Amniotic epithelial cell (primary cell): ENCODE data around the gene RTEL1.
"Not testable (repeated sequence)": the region's sequence is repeated elsewhere in the genome, so short reads cannot be mapped to it uniquely, and the experiment has no call there.

Experiments used
- DNase-seq: peaks from one replicate; pipeline ENCODE4 v3.0.0-alpha.2; 2010; ENCODE audit warnings: low read depth

Gene RTEL1

GRCh38 chr20:63714858-63715257, 56.7 kb downstream of the RTEL1 start:
- DNase-seq = no peak

DNA sequence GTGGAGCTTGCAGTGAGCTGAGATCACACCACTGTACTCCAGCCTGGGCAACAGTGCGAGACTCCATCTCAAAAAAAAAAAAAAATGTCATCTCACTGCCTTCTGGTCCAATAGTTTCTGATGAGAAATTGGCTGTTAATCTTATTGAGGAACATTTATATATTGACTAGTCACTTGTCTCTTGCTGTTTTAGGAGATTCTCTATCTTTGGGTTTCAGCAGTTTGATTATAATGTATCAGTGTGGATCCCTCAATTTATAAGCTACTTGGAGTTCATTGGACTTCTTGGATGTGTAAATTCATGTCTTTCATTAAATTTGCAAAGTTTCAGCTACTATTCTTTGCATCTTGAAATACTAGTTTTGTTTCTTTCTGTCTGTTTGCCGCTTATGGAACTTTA, 60.9 kb downstream of the RTEL1 start:
- no peak for DNase-seq

DNA sequence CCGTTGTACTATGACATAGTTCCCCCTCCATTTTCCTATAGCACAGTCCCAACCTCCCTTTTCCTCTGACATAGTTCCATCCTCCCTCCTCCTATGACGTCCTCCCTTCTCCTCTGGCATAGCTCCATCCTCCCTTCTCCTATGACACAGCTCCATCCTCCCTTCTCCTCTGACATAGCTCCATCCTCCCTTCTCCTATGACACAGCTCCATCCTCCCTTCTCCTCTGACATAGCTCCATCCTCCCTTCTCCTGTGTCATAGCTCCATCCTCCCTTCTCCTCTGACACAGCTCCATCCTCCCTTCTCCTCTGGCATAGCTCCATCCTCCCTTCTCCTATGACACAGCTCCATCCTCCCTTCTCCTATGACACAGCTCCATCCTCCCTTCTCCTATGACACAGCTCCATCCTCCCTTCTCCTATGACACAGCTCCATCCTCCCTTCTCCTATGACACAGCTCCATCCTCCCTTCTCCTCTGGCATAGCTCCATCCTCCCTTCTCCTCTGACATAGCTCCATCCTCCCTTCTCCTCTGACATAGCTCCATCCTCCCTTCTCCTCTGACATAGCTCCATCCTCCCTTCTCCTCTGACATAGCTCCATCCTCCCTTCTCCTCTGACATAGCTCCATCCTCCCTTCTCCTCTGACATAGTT, 65.0 kb downstream of the RTEL1 start:
- DNase-seq = peak; percentile 56

- DNase-seq = not testable (repeated sequence)
These were observed 72.1 kb downstream of the RTEL1 start for GRCh38 chr20:63730189-63730733.

DNA sequence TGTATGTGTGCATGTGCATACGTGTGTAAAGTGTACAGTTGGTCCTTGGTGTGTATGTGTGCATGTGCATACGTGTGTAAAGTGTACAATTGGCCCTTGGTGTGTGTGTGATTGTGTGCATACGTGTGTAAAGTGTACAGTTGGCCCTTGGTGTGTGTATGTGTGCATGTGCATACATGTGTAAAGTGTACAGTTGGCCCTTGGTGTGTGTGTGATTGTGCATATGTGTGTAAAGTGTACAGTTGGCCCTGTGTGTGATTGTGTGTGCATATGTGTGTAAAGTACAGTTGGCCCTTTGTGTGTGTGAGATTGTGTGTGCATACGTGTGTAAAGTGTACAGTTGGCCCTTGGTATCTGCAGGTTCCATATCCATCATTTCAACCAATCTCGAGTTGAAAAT, 73.3 kb downstream of the RTEL1 start:
- no peak for DNase-seq

- DNase-seq = no peak
These were observed 74.3 kb downstream of the RTEL1 start for GRCh38 chr20:63732118-63733095.

DNA sequence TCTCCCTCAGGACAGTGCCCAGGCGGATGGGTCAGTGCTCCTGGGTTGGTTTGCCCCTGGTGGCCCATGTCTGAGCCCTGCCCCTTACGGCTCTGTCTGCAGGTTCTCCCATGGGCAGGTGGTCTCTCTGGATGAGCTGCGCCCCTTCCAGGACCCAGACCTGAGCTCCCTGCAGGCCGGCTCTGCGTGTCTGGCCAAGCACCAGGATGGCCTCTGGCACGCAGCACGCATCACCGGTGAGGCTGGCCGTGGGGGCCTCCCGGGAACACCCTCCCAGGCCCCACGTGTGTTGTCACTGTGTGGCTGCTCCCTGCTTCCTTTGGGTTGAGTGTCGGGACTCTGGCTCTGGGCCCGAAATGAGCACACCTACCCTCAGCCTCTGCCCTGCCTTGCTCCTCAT, 75.0 kb downstream of the RTEL1 start:
- no peak for DNase-seq

GRCh38 chr20:63733579-63734081, 75.5 kb downstream of the RTEL1 start:
- DNase-seq = no peak

GRCh38 chr20:63734111-63734945, 76.2 kb downstream of the RTEL1 start:
- no peak for DNase-seq

DNA sequence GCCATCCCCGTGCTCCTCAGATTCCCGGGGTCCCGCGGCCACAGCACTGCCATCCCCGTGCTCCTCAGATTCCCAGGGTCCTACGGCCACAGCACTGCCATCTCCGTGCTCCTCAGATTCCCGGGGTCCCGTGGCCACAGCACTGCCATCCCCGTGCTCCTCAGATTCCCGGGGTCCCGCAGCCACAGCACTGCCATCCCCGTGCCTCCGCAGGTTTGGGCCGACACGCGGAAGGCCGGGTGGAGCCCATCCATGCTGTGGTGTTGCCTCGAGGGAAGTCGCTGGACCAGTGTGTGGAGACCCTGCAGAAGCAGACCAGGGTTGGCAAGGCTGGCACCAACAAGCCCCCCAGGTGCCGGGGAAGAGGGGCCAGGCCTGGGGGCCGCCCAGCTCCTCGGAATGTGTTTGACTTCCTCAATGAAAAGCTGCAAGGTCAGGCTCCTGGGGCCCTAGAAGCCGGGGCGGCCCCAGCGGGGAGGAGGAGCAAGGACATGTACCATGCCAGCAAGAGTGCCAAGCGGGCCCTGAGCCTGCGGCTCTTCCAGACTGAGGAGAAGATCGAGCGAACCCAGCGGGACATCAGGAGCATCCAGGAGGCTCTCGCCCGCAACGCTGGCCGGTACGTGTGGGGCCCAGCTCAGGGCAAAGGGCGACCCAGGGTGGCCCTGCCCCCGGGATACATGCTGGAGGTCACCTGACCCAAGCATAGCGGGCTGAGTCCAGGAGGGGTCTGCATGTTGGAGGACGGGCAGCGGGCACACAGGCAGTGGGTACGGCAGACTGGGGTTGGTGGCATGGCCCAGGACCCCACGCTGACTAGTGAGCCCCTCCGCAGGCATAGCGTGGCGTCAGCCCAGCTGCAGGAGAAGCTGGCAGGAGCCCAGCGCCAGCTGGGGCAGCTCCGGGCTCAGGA, 77.1 kb downstream of the RTEL1 start:
- DNase-seq = no peak

GRCh38 chr20:63735859-63736718, 78.0 kb downstream of the RTEL1 start, which contains the start of gene LIME1:
TSS of gene LIME1 (plus strand) at chr20:63736664. CDS start at chr20:63737550, 886 bp downstream.
- no peak for DNase-seq

DNA sequence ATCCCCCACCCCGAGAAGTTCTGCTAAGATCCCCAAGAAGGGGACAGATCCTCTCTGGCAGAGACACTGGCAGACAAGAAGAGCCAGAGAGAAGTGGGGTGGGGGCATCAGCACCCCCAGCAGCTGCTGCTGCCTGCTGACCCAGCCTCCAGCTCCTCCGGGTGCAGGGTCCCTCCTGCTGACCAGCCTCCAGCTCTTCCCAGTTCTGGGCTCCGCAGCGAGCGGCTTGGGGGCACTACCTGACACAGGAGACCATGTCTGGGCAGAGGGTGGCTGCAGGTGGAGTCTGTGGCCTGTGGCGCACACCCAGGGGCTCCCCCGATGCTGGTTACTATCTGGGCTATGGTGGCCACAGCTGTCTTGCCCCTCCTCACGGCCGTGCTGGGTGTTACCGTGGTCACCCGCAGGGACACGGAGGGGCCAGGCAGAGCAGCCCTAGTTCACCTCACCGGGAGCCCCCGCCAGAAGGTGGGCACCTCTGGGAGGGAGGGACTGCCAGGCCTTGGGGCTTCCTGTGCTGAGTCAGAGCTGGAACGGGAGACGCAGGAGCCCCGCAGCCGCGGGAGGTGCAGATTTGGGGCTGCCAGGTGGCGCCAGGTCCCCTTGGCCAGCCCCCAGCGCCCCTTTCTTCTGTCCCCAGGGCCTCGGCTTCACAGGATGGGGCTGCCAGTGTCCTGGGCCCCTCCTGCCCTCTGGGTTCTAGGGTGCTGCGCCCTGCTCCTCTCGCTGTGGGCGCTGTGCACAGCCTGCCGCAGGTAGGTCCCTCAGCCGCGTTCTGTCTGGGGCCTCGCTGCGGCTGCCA, 79.0 kb downstream of the RTEL1 start:
- DNase-seq = no peak

- DNase-seq = no peak
These were observed 79.5 kb downstream of the RTEL1 start for GRCh38 chr20:63737695-63737944.

- no peak for DNase-seq
These were observed 80.0 kb downstream of the RTEL1 start for GRCh38 chr20:63737945-63738686.

DNA sequence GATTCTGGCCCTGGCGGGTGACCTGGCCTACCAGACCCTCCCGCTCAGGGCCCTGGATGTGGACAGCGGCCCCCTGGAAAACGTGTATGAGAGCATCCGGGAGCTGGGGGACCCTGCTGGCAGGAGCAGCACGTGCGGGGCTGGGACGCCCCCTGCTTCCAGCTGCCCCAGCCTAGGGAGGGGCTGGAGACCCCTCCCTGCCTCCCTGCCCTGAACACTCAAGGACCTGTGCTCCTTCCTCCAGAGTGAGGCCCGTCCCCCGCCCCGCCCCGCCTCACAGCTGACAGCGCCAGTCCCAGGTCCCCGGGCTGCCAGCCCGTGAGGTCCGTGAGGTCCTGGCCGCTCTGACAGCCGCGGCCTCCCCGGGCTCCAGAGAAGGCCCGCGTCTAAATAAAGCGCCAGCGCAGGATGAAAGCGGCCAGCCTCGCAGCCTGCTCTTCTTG, 80.6 kb downstream of the RTEL1 start:
- no peak for DNase-seq

GRCh38 chr20:63739130-63740069, 81.3 kb downstream of the RTEL1 start, which contains the start of gene SLC2A4RG:
TSS of gene SLC2A4RG (plus strand) at chr20:63739776. CDS start at chr20:63739913, 137 bp downstream.
- peak; percentile 60 for DNase-seq

DNA sequence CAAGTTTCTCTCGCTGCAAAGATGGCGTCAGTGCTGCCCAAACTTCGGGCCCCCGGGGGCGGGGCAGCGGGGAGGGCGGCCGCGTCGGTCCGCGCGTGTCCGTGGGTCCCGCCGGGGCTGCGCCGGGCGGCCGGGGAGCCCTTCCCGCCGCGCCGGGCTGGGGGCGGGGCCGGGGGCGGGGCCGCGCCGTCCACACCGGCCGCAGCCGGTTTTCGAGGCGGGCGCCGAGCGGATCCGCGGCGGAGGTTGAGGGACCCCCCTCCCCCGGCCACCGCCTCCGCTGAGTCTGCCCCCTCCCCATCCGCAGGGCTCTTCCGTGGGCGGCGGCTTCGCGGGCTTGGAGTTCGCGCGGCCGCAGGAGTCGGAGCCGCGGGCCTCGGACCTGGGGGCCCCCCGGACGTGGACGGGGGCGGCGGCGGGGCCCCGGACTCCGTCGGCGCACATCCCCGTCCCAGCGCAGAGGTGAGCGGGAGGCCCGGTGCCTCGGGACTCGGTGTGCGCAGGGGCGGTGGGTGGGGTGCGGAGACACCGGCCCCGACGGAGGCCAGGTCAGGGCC, 82.0 kb downstream of the RTEL1 start:
- DNase-seq = peak; percentile 20
